HG03159 (cell line): ENCODE results near the gene FERMT3.

Experiments
- ATAC-seq: cut with Tn5 transposase; IDR thresholded peaks from one replicate; pipeline ENCODE4 v1.9.1; 2021; ENCODE audit warnings: mild to moderate bottlenecking, moderate library complexity; ENCODE audit not compliant: unreplicated experiment

The FERMT3 gene

DNA sequence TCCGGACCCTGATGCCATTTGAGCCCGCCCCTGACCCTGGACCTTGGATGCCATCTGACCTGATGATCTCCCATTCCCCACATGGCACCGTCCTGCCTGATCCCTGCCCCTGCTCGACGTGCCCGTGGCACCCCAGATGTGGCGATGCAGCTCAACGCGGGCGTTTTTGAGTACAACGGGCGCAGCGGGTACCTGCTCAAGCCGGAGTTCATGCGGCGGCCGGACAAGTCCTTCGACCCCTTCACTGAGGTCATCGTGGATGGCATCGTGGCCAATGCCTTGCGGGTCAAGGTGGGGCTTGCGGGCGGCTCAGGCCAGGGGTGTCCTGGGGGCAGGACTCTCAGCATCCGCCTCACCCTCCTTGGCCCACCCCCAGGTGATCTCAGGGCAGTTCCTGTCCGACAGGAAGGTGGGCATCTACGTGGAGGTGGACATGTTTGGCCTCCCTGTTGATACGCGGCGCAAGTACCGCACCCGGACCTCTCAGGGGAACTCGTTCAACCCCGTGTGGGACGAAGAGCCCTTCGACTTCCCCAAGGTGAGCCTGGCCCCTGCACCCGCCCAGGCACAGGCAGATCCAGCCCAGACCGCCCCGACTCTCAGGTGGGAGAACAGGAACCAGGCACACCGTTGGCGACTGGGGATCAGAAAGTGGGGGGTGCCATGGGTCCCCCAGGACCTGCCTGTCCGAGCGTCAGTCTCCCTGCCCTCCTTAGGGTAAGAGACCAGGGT, 55.9 kb downstream of the FERMT3 start:
- ATAC-seq = no peak

DNA sequence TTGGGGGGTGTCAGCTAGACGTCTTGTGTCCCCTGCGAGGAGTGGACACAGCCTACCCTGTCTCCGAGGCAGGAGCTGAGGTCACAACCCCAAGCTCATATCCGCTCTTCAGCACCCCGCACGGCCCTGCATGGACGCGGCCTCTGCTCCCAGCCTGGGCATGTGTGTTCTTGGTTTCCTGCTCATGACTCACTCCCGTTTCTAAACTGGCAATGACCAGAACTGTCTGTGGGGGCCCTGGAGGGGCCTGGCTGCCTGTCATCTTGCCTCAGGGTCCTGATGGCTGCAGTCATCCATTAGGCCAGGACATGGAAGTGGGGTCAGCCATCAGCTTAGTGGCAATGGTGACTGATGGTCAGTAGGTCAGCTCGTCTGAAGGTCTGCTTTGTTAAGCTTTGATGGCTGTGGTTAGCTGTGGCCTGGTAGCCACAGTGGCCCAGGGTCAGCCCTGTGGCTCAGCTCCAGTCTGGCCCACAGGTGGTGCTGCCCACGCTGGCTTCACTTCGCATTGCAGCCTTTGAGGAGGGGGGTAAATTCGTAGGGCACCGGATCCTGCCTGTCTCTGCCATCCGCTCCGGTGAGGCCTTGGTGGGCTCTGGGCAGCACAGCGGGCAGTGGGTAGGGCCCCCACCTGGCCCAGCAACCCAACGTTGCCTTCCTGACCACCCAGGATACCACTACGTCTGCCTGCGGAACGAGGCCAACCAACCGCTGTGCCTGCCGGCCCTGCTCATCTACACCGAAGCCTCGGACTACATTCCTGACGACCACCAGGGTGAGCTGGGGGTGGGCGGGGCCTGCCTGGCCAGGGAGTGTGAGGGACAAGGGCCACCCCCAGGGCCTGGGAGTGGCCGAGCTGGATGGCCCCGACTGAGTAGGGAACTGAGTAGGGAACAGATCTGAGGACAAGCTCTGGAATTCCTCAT, 56.8 kb downstream of the FERMT3 start:
- ATAC-seq = no peak

GRCh38 chr11:64263947-64264317, 57.4 kb downstream of the FERMT3 start:
- no peak for ATAC-seq

- ATAC-seq = no peak
Measured at GRCh38 chr11:64264371-64264852, 57.9 kb downstream of the FERMT3 start.

- ATAC-seq = no peak
Measured at GRCh38 chr11:64265176-64266160, 58.9 kb downstream of the FERMT3 start.

GRCh38 chr11:64266339-64266738, 59.8 kb downstream of the FERMT3 start:
- no peak for ATAC-seq

DNA sequence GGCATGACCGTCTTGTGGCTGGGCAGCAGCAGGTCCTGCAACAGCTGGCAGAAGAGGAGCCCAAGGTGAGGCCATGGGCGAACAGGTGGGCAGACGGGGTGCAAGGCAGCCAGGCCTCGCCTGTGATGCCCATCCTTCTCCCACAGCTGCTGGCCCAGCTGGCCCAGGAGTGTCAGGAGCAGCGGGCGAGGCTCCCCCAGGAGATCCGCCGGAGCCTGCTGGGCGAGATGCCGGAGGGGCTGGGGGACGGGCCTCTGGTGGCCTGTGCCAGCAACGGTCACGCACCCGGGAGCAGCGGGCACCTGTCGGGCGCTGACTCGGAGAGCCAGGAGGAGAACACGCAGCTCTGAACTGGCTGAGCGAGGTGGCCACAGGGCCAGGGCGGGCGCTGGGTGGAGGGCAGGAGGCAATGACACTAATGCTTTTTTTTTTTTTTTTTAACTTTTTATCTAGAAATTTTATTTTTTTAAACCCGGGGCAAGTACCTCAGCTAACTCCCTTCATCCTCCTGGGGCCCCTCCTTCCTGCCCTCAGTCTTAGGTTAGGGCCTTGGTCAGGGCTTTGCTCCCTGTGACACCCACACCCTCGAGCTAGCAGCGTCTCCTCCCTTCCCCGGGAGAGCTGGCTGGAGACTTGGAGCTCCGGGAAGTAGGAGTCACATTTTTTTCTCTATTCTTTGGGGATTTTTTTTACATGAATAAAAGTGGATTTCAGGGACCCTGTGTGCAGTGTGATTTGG, 60.9 kb downstream of the FERMT3 start:
- ATAC-seq = no peak

DNA sequence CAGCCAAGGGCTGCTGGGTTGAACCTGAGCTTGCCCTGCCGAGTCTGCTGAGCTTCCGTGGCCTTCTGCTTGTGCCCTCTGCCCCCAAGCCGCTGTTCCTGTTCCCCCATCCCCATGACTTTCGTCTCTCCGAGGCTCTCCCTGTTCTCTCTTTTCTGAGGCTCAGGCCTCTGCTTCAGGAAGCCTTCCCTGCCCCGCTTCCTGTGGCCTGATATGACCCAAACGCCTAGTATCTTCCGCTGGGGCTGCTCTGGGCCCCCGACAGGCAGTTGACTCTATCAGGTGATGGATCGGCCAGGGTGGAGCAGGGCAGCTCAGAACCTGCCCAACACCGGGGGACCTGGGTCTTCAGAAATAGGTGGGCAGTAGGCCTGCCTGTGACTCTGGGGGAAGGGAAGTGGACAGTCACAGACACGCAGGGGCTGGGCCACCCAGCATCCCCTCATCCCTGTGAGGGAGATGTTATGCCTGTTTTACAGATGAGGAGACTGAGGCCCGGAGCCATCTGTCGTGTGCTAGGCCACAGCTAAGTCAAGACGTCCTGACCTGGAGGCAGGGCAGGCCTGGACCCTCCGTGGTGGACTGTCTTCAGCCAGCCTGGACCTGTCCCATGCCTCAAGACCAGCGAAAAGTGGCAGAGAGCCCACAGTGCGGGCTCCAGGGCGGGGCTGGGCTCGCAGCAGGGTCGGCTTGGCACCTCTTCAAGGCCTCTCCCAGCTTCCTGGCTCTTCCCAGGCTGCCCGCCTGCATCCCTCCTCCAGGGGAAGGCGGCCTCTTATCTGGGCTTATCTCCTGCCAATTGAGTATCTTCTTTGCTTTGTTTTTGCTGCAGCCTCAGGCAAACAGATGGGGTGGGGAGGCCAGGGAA, 61.7 kb downstream of the FERMT3 start:
- ATAC-seq = no peak

DNA sequence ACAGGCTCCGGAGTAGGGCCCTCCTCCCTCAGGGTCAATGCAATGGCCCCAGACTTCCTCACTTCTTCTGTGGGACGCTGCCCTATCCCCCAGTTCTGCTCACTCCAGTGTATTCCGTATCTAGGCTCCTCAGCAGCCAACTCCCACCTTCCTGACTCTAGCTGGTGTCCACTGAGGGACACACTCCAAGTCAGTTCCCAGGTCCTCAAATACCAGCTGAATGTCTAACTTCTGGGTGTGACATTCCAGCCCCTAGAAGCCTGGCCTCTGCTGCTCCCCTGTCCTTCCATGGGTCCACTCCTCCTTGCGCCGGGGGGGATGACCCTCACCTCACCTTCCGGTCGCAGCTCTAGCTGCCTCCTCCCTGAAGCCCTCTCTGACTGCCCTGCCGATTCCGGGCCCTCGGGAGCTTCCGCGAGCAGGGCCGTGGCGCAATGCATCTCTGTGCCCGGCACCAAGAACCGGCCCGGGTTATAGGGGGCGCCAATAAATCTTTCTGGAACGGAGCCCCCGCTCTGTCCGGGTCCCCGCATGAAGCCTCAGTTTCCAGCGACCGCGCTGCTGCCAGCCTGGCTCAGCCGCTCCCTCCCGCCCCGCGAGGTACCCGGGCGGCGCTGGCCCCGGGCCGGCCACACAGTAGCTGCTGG, 62.5 kb downstream of the FERMT3 start:
- ATAC-seq = peak; percentile 18

DNA sequence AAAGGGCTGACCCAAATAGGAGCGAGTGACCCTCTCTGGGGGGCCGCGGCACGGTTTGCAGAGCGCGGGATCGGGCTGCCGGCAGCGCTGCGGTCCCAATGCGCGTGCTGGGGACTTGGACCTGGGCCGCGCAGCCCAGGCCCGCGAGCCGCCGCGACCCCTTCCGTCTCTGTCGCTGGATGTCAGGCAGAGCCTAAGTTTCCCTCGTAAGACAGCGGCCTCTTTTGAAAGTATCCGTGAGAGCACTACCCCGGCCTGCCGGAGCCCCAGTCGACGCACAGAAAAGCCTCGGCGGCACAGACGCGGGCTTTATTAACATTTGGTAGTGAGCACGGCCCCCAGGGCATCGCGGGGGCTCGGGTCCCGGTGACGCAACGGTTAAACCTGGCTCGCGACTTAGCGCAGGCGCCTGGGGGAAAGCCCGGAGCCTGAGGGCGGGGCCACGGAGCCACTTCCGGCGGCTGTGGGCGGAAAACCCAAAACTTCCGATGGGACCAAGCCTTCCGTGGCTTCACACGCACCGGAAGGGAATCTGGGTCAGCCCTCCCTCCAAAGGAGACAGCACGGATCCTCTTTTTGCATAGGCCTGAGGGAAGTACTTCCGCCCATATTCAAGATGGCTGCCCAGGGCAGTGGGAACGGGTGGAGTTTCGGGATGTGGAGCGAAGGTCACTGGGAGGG, 63.2 kb downstream of the FERMT3 start:
- ATAC-seq = peak; percentile 50
